GM18951 (cell line): ENCODE measurements around the gene C8A.

Experiments
- POLR2A ChIP-seq: IDR thresholded peaks from 4 replicates; pipeline ENCODE4 v1.6.1; 2011; ENCODE audit warnings: mild to moderate bottlenecking; ENCODE audit not compliant: insufficient read length, insufficient read depth; ENCODE audit errors: extremely low read depth
- in situ Hi-C: fragments of 300-500 bp; cut with MboI; formaldehyde crosslinking; loops from one replicate; pipeline ENCODE4 v1.12.0; 2022; ENCODE audit warnings: low sequenced_read_pairs, mixed read lengths, inconsistent platforms; ENCODE audit not compliant: unreplicated experiment

The C8A gene

GRCh38 chr1:56877973-56878372 is 23.4 kb downstream of the C8A start:
- no peak for TF ChIP-seq POLR2A
- in situ Hi-C loops: no loop called here

GRCh38 chr1:56880774-56881173 is 26.2 kb downstream of the C8A start:
- in situ Hi-C loops: no loop called here
- TF ChIP-seq POLR2A: no peak

- in situ Hi-C loops: no loop called here
- TF ChIP-seq POLR2A: no peak
These were observed 26.8 kb downstream of the C8A start for GRCh38 chr1:56881417-56881816.

- no peak for TF ChIP-seq POLR2A
- in situ Hi-C loops: no loop called here
These were observed 35.6 kb downstream of the C8A start for GRCh38 chr1:56890229-56890628.

GRCh38 chr1:56894014-56894413 is 39.4 kb downstream of the C8A start:
- no peak for TF ChIP-seq POLR2A
- in situ Hi-C loops: no loop called here

- TF ChIP-seq POLR2A: no peak
- in situ Hi-C loops: no loop called here
These were observed 42.8 kb downstream of the C8A start for GRCh38 chr1:56897150-56898004.

GRCh38 chr1:56898005-56898373 is 43.4 kb downstream of the C8A start:
- TF ChIP-seq POLR2A: no peak
- in situ Hi-C loops: no loop called here

GRCh38 chr1:56898879-56899278 is 44.3 kb downstream of the C8A start:
- in situ Hi-C loops: no loop called here
- no peak for TF ChIP-seq POLR2A

- TF ChIP-seq POLR2A: no peak
- in situ Hi-C loops: no loop called here
These were observed 47.1 kb downstream of the C8A start for GRCh38 chr1:56901716-56902115.

- no peak for TF ChIP-seq POLR2A
- in situ Hi-C loops: no loop called here
These were observed 49.2 kb downstream of the C8A start for GRCh38 chr1:56903778-56904177.

GRCh38 chr1:56904663-56905397 is 50.2 kb downstream of the C8A start:
- in situ Hi-C loops: no loop called here
- TF ChIP-seq POLR2A: no peak

GRCh38 chr1:56905667-56906066 is 51.1 kb downstream of the C8A start:
- TF ChIP-seq POLR2A: no peak
- in situ Hi-C loops: no loop called here

- in situ Hi-C loops: no loop called here
These were observed 54.1 kb downstream of the C8A start for GRCh38 chr1:56908619-56909221.

More at GRCh38 chr1:56908619-56909221, 54.1 kb downstream of the C8A start:
- TF ChIP-seq POLR2A: no peak
